GM23338 (cell line): ENCODE results near the gene DNM1L. TPM values are rescaled to one million over a fixed set of nuclear protein-coding genes. Genes with fewer than 3 reads are reported as not detected.

Experiments
- ATAC-seq: fragments of 200-7000 bp; cut with Tn5 transposase; 3 replicates; pipeline ENCODE4 v1.9.1; 2020
- DNase-seq: peaks from one replicate; pipeline ENCODE4 v3.0.0-alpha.2; 2015; ENCODE audit warnings: low spot score
- H2AFZ ChIP-seq: fragments of 200-600 bp; sonication (generic); 2 replicates; pipeline ENCODE4 v1.8.0; 2016; ENCODE audit warnings: antibody characterized with exemption, mild to moderate bottlenecking, moderate library complexity
- H3F3A ChIP-seq: fragments of 200-600 bp; sonication (generic); replicated peaks from 2 replicates; pipeline ENCODE4 v1.8.0; 2017; ENCODE audit warnings: antibody characterized with exemption, mixed run types, low read depth
- H3K27ac ChIP-seq: fragments of 200-600 bp; sonication (generic); 2 replicates; pipeline ENCODE4 v1.6.1; 2016; ENCODE audit warnings: low read depth
- H3K27me3 ChIP-seq: fragments of 200-600 bp; sonication (generic); 2 replicates; pipeline ENCODE4 v1.8.0; 2016; ENCODE audit warnings: mild to moderate bottlenecking, mixed run types, moderate library complexity; ENCODE audit not compliant: insufficient read depth
- H3K36me3 ChIP-seq: fragments of 200-600 bp; sonication (generic); 2 replicates; pipeline ENCODE4 v1.8.0; 2016; ENCODE audit warnings: mild to moderate bottlenecking; ENCODE audit not compliant: insufficient read depth
- H3K4me1 ChIP-seq: fragments of 200-600 bp; sonication (generic); 2 replicates; pipeline ENCODE4 v1.8.0; 2016; ENCODE audit warnings: mild to moderate bottlenecking, moderate library complexity; ENCODE audit not compliant: insufficient read depth
- H3K4me2 ChIP-seq: fragments of 200-600 bp; sonication (generic); 2 replicates; pipeline ENCODE4 v1.7.1; 2017; ENCODE audit warnings: mixed run types
- H3K4me3 ChIP-seq: fragments of 200-600 bp; sonication (generic); 2 replicates; pipeline ENCODE4 v1.6.1; 2016; ENCODE audit warnings: mixed run types
- H3K79me2 ChIP-seq: fragments of 200-600 bp; sonication (generic); replicated peaks from 2 replicates; pipeline ENCODE4 v1.8.0; 2017; ENCODE audit warnings: mild to moderate bottlenecking; ENCODE audit not compliant: insufficient read depth
- H3K9me2 ChIP-seq: fragments of 200-600 bp; sonication (generic); 2 replicates; pipeline ENCODE4 v1.8.0; 2017; ENCODE audit not compliant: insufficient read depth
- H4K20me1 ChIP-seq: fragments of 200-600 bp; sonication (generic); replicated peaks from 2 replicates; pipeline ENCODE4 v1.8.0; 2017; ENCODE audit warnings: mild to moderate bottlenecking; ENCODE audit not compliant: insufficient read depth
- H3K27ac Mint-ChIP-seq: 2 replicates; pipeline ENCODE4 v1.8.0; 2020; ENCODE audit warnings: inconsistent platforms, mild to moderate bottlenecking, moderate library complexity, mixed read lengths
- H3K27me3 Mint-ChIP-seq: 3 replicates; pipeline ENCODE4 v1.8.0; 2022; ENCODE audit warnings: low read depth, mild to moderate bottlenecking, moderate library complexity, mixed read lengths, inconsistent platforms; ENCODE audit not compliant: insufficient read depth, poor library complexity
- H3K36me3 Mint-ChIP-seq: 3 replicates; pipeline ENCODE4 v1.8.0; 2021; ENCODE audit warnings: low read depth, mild to moderate bottlenecking, inconsistent platforms, moderate library complexity, mixed read lengths
- H3K4me1 Mint-ChIP-seq: 3 replicates; pipeline ENCODE4 v1.8.0; 2020; ENCODE audit warnings: mild to moderate bottlenecking, inconsistent platforms, mixed read lengths
- H3K4me3 Mint-ChIP-seq: 3 replicates; pipeline ENCODE4 v1.8.0; 2021; ENCODE audit warnings: moderate library complexity, mild to moderate bottlenecking, inconsistent platforms, mixed read lengths
- H3K9me3 Mint-ChIP-seq: 3 replicates; pipeline ENCODE4 v1.8.0; 2020; ENCODE audit warnings: moderate library complexity, mild to moderate bottlenecking, inconsistent platforms, mixed read lengths
- CREB1 ChIP-seq: fragments of 250-450 bp; sonication (Bioruptor Pico); IDR thresholded peaks from 2 replicates; pipeline ENCODE4 v1.5.0; 2020; ENCODE audit warnings: low read depth, mild to moderate bottlenecking, moderate library complexity
- CTCF ChIP-seq, 2 experiments: fragments of 200-600 bp in 1 of 2; sonication (generic) in 1 of 2; conservative IDR thresholded peaks; 2 replicates each; pipeline versions ENCODE4 v1.5.1 to v1.6.1; 2016 to 2017; ENCODE audit warnings: antibody characterized with exemption in 2 of 2, low read depth in 2 of 2, mild to moderate bottlenecking in 2 of 2, moderate library complexity in 1 of 2
- ETS1 ChIP-seq: IDR thresholded peaks from 2 replicates; pipeline ENCODE4 v1.6.1; 2016; ENCODE audit warnings: antibody characterized with exemption
- EZH2 ChIP-seq: fragments of 200-600 bp; sonication (generic); IDR thresholded peaks from one replicate; pipeline ENCODE4 v1.8.0; 2017; ENCODE audit warnings: antibody characterized with exemption, mild to moderate bottlenecking, low read depth; ENCODE audit not compliant: unreplicated experiment
- NANOG ChIP-seq: IDR thresholded peaks from 2 replicates; pipeline ENCODE4 v1.6.1; 2016; ENCODE audit warnings: antibody characterized with exemption, borderline replicate concordance
- POLR2AphosphoS5 ChIP-seq: IDR thresholded peaks from 2 replicates; pipeline ENCODE4 v1.6.1; 2016; ENCODE audit warnings: antibody characterized with exemption, low read depth
- REST ChIP-seq: IDR thresholded peaks from one replicate; pipeline ENCODE4 v1.6.1; 2018; ENCODE audit warnings: antibody characterized with exemption; ENCODE audit not compliant: unreplicated experiment
- ZNF331 ChIP-seq: fragments of 250-450 bp; sonication (Bioruptor Pico); IDR thresholded peaks from 2 replicates; pipeline ENCODE4 v1.5.0; 2020; ENCODE audit warnings: low read depth, mild to moderate bottlenecking, moderate library complexity
- ZNF462 ChIP-seq: fragments of 250-450 bp; sonication (Bioruptor Pico); IDR thresholded peaks from 2 replicates; pipeline ENCODE4 v1.5.0; 2020; ENCODE audit warnings: mild to moderate bottlenecking, moderate library complexity
- polyA plus RNA-seq: library from polyadenylated mRNA; unstranded; fragments of >200 nt; fragmentation: Nextera tagmentation; extraction: Ambion mirVana; gene quantifications from 2 replicates; pipeline ENCODE4 v1.2.1, GENCODE V29; 2016
- total RNA-seq: library from RNA; depleted of rRNA; stranded (reverse); fragments of >200 nt; shearing (Covaris generic); gene quantifications from 2 replicates; pipeline ENCODE4 v1.2.3, GENCODE V29; 2014

Gene DNM1L
- total and polyA plus RNA-seq, 2 experiments from 2014 or later: 72.2 to 94.8 TPM

GRCh38 chr12:32659908-32660440 is 19.1 kb upstream of the DNM1L start:
- no peaks in the 10 kb centered on the region for H3K9me2 ChIP-seq
- H3K4me2 ChIP-seq: no peak overlapping the region
- no peaks in the 10 kb centered on the region for H3K27me3 ChIP-seq
- H3K4me1 Mint-ChIP-seq: no peaks in the 10 kb centered on the region
- TF ChIP-seq ZNF331: no peak
- H3K27ac Mint-ChIP-seq: no peak overlapping the region
- H3K27me3 Mint-ChIP-seq: peaks cover 9% of the 10 kb centered on the region
- peak overlapping the region; percentile 66; the same call in 1 of the 2 replicates for H2AFZ ChIP-seq
- no peaks in the 10 kb centered on the region for H3K36me3 ChIP-seq
- H3K79me2 ChIP-seq: no peaks in the 10 kb centered on the region
- H3K4me1 ChIP-seq: no peaks in the 10 kb centered on the region
- H3K9me3 Mint-ChIP-seq: no peaks in the 10 kb centered on the region
- no peak overlapping the region for H3K4me3 Mint-ChIP-seq
- no peaks in the 10 kb centered on the region for H3K36me3 Mint-ChIP-seq
- no peaks in the 10 kb centered on the region for H4K20me1 ChIP-seq
- H3K4me3 ChIP-seq: no peak overlapping the region
- DNase-seq: no peak
- H3F3A ChIP-seq: no peaks in the 10 kb centered on the region
- no peak overlapping the region for H3K27ac ChIP-seq
- no peak; the same call in 2 of the 3 replicates for ATAC-seq

- Histone ChIP-seq H3K4me2 (no peak overlapping the region), H3K4me3 (no peak overlapping the region), H3K9me2 (no peaks in the 10 kb centered on the region), H3K27ac (no peak overlapping the region), H3K79me2 (no peaks in the 10 kb centered on the region), H3F3A (no peaks in the 10 kb centered on the region), H3K27me3 (no peaks in the 10 kb centered on the region), H3K36me3 (no peaks in the 10 kb centered on the region), H2AFZ (no peak overlapping the region), H4K20me1 (no peaks in the 10 kb centered on the region), H3K4me1 (no peaks in the 10 kb centered on the region)
- no peak for DNase-seq
- H3K36me3 Mint-ChIP-seq: no peaks in the 10 kb centered on the region
- no peak for ATAC-seq
- H3K4me3 Mint-ChIP-seq: no peak overlapping the region
- H3K27me3 Mint-ChIP-seq: peaks cover 9% of the 10 kb centered on the region
- H3K27ac Mint-ChIP-seq: no peak overlapping the region
- no peaks in the 10 kb centered on the region for H3K9me3 Mint-ChIP-seq
- no peaks in the 10 kb centered on the region for H3K4me1 Mint-ChIP-seq
- TF ChIP-seq EZH2 (no peak), POLR2AphosphoS5 (no peak), NANOG (no peak), CTCF (conservative IDR thresholded peaks at IDR 0.05; ENCODE audit: low read depth in 2 of 2) (no peak), ZNF331 (no peak), ZNF462 (no peak), ETS1 (no peak), REST (no peak), CREB1 (CRISPR knock-in tag) (no peak)
These were observed 17.4 kb upstream of the DNM1L start for GRCh38 chr12:32661706-32662105.
